ENCODE data around the gene G0S2. TPM values are rescaled to one million over a fixed set of nuclear protein-coding genes. Genes with fewer than 3 reads are reported as not detected.

G0S2 gene
- total and polyA plus RNA-seq, 2 donors from 2014 or later = 15.5 to 103 TPM

- H3K4me1 ChIP-seq (ENCODE audit: control insufficient read depth in 2 of 3, insufficient read depth in 2 of 3, low read depth in 1 of 3, low read length in 3 of 3) = no peaks in the 10 kb centered on the region
- H3K9ac ChIP-seq (ENCODE audit: low read length in 3 of 3) = no peak overlapping the region
- no peak for FAIRE-seq
- intact Hi-C loops (cut with DNase I) = no loop called here
- DNase-seq = no peak
- H3K27ac ChIP-seq (ENCODE audit: low read depth in 2 of 2, low read length in 2 of 2) = no peak overlapping the region
- TF ChIP-seq CTCF (IDR thresholded peaks at IDR 0.05; ENCODE audit: borderline replicate concordance, extremely low read depth, insufficient read depth) = no peak
- no peaks in the 10 kb centered on the region for H3K36me3 ChIP-seq (ENCODE audit: control insufficient read depth in 2 of 3, insufficient read depth in 3 of 3, low read length in 3 of 3)
- no peaks in the 10 kb centered on the region for H3K27me3 ChIP-seq (ENCODE audit: control insufficient read depth, insufficient read depth, low read length)
- no peak overlapping the region for H3K4me3 ChIP-seq (ENCODE audit: low read length in 3 of 3)
- no peaks in the 10 kb centered on the region for H3K9me3 ChIP-seq (ENCODE audit: control insufficient read depth in 2 of 3, insufficient read depth in 1 of 3, low read length in 3 of 3)
Measured at GRCh38 chr1:209633335-209633997, 41.7 kb upstream of the G0S2 start.

DNA sequence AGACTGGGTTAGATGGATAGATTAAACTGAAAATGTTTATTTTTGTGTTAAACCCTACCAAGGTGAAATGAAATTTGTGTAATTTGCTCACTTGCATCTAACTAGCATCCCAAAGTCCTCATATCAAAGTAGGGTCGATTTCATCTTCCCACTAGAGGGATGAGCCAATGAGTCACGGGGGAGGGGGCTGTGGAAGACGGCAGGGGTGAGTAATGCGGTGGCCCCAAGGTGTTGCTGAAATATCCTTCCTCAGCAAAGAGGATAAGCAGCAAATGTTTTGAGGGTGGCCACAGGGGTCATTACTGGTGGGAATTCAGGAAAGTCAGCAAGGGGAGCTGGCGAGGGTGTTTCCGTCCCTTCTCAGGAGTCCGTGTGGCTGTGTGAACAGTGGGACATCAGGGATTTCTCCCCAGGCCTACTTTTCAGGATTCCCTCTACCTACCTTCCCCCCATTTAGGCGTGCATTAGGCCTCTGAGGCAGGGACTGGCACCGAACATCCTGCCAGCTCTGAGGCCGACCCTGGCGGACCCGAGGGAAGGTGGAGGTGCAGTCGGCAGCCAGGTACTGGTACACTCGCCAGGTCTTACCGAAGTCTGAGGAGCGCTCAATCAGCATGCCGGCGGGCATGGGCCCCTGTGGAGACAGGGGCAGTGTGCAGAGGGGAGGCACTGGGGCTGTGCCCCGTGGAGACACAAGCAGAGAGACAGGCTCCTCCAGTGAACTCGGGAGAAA lies 41.0 kb upstream of the G0S2 start:
- Histone ChIP-seq H3K27ac (ENCODE audit: low read depth in 2 of 2, low read length in 2 of 2) (no peak overlapping the region), H3K9ac (ENCODE audit: low read length in 3 of 3) (no peak overlapping the region), H3K36me3 (ENCODE audit: control insufficient read depth in 2 of 3, insufficient read depth in 3 of 3, low read length in 3 of 3) (no peaks in the 10 kb centered on the region), H3K4me1 (ENCODE audit: control insufficient read depth in 2 of 3, insufficient read depth in 2 of 3, low read depth in 1 of 3, low read length in 3 of 3) (no peaks in the 10 kb centered on the region), H3K27me3 (ENCODE audit: control insufficient read depth, insufficient read depth, low read length) (no peaks in the 10 kb centered on the region), H3K9me3 (ENCODE audit: control insufficient read depth in 2 of 3, insufficient read depth in 1 of 3, low read length in 3 of 3) (no peaks in the 10 kb centered on the region), H3K4me3 (ENCODE audit: low read length in 3 of 3) (no peak overlapping the region)
- no peak for TF ChIP-seq CTCF (IDR thresholded peaks at IDR 0.05; ENCODE audit: borderline replicate concordance, extremely low read depth, insufficient read depth)
- no peak for DNase-seq
- intact Hi-C loops (cut with DNase I) = no loop called here
- FAIRE-seq = no peak

DNA sequence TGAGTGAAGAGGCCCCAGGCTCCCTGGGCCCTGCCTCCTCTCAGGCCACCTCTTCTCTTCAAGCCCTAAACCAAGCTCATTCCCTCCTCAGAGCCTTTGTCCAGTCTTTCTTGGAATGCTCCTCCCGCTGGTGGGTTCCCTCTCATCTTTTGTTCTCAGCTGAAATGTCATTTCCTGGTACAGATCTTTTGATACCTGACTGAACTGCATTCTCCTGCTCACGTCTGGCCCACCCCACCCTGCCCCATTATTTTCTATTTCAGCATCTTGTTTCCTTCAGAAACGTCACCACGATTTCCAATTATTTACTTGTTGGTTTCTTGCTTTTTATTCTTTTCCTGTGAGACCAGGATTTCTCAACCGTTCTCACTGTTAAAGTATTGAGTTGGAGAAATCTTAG lies 39.4 kb upstream of the G0S2 start:
- TF ChIP-seq CTCF (IDR thresholded peaks at IDR 0.05; ENCODE audit: borderline replicate concordance, extremely low read depth, insufficient read depth) = no peak
- H3K36me3 ChIP-seq (ENCODE audit: control insufficient read depth in 2 of 3, insufficient read depth in 3 of 3, low read length in 3 of 3) = no peaks in the 10 kb centered on the region
- intact Hi-C loops (cut with DNase I) = no loop called here
- no peak overlapping the region for H3K4me3 ChIP-seq (ENCODE audit: low read length in 3 of 3)
- no peaks in the 10 kb centered on the region for H3K9me3 ChIP-seq (ENCODE audit: control insufficient read depth in 2 of 3, insufficient read depth in 1 of 3, low read length in 3 of 3)
- H3K9ac ChIP-seq (ENCODE audit: low read length in 3 of 3) = no peak overlapping the region
- H3K27ac ChIP-seq (ENCODE audit: low read depth in 2 of 2, low read length in 2 of 2) = no peak overlapping the region
- DNase-seq (no peak), FAIRE-seq (no peak)
- H3K4me1 ChIP-seq (ENCODE audit: control insufficient read depth in 2 of 3, insufficient read depth in 2 of 3, low read depth in 1 of 3, low read length in 3 of 3) = no peaks in the 10 kb centered on the region
- no peaks in the 10 kb centered on the region for H3K27me3 ChIP-seq (ENCODE audit: control insufficient read depth, insufficient read depth, low read length)

Data from kidney (tissue), 14 donors.